Posterior cingulate gyrus (tissue), 11 donors: Measurements from ENCODE around the gene OCRL.
A peak's percentile ranks its signal among the peaks of the same experiment; 100 is the strongest.

Experiments used
- DNase-seq, 10 donors: peaks; one replicate each; pipeline versions ENCODE4 v3.0.0 to v3.0.0-alpha.2; 2020 to 2021; ENCODE audit warnings: mixed read lengths in 3 of 10
- intact Hi-C: fragments of 100-400 bp; cut with DNase I; formaldehyde crosslinking; loops from one replicate; pipeline ENCODE4 v1.15.1; 2023

Gene OCRL

DNA sequence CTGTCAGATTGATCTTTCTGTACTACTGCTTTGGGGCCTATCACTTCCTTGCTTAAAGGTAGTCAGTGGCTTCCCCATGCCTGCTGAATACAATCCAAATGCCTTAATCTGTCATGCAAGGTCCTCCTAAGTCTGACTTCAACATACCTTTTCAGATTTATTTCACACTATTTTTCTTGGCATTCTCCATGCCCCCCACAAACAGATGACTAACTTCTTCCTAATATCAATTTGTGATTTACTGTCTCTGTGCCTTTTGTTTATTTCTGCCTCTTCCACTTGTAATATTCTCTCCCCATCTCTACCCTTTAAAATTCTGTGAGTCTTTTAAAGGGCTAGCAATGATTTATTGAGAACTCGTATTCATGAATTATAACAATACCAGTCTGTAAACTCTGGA is 41.8 kb downstream of the OCRL start:
- no peak for DNase-seq
- intact Hi-C loops = no loop called here

DNA sequence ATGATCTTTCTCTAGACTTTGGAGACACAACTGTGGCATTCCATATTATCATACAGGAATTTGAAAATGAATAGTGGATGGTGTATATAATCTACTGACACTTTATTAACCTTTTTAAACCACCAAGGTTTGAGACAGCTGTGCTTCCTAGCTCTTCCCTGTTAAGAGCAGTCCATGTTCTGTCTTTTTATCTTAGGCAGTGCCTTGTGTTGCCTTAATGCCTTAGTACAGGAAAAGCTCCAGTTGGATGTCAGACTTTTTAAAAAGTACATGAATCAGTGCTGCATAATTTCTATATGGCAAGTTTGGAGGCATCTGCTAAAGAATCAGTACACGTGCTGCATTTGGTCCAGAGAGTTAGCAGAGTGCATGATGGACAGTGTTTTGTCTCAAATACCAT is 45.1 kb downstream of the OCRL start:
- no peak for DNase-seq
- intact Hi-C loops = no loop called here

DNA sequence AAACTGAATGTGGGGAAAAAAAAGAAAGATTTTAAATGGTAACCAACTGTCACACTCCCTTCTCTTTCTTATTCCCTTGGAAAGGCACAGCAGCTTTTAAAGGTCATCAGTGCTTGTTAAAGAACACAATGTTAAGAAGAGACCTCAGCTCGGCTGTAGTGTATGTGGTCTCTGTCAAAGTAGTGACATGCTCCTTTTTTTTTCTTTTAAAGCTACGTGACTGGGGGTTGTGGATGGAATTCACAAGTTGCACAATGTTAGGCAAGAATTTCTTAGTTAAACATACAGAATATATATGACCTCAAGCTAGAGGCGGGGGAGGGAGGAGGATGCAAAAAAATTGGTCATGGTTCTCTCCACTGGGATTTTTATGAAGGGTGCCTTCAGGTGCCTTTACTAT is 45.6 kb downstream of the OCRL start:
- intact Hi-C loops = no loop called here
- DNase-seq = no peak

DNA sequence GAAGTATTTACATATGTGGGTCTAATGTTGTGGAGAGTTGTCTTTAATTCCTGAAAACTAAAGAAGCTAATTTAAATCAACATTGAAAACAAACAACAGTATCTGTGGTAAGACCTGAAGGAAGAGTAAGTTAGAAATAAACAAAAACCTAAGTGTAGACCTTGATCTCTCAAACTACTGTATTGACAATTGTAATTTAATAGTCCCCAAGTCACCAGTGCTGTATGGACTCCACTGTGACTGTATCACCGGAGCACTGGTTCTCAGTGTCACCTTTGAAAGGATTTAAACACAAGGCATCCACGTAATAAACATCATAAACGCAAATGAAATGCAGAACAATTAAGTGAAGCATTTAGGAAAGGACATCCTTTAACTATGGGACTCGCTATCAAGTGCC is 46.4 kb downstream of the OCRL start:
- intact Hi-C loops = no loop called here
- no peak for DNase-seq

DNA sequence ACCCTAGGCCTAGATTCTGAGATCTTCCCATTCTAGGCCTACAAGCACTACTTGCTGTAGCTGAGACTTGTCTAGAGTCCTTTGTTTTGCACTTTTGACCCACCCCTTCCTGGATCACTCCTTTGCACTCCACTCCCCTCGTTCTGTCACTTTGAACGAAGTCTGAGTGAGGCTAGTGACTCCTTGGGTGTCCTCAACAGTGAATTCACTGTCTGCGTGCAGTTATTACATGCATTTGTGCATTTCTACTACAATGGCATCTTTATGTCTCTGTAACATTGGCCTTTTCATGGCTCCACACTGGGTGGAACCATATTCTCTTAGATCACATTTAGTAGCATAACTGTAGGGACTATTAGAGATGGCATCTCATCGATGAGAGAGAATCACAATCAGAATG is 50.5 kb downstream of the OCRL start:
- DNase-seq = no peak
- intact Hi-C loops = no loop called here

DNA sequence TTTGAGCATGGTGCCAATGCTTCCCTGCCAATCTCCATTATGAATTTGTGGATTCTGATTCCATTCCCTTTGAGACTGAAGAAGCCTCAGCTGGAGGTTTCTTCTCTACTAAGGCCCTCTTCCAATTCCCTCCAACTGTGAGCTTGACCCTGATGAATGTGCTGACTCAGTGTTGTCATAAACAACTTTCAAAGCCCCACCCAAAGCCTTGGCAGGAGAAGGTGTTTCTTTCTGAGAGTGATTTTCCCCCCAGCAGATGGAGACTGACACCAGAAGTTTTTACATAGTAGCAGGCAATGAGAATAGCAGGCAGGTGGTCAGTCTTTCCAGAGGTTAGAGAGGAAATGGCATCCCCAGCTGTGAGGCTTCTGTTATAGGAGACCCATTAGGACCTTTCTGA is 53.1 kb downstream of the OCRL start:
- intact Hi-C loops = no loop called here

DNA sequence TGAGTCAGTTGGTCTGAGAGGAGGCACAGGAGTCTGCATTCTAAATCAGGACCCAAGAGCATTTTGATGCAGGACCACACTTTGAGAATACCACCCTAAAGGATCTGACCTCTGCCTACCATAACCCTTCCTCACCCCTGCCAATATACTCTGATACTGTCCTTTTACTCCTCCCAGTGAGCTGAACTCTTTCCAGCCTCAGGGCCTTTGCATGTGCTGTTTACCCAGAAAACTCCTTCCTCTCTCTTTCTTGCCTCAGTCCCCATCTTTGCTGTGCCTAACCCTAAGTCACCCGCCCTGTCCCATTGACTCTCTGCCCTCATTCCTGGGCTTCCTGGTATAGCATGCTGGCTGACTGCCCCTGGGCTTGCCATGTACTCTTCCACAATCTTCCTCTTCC is 54.7 kb downstream of the OCRL start:
- intact Hi-C loops = no loop called here
- no peak for DNase-seq

More for the DNA sequence above, 53.1 kb downstream of the OCRL start:
- DNase-seq = no peak

DNA sequence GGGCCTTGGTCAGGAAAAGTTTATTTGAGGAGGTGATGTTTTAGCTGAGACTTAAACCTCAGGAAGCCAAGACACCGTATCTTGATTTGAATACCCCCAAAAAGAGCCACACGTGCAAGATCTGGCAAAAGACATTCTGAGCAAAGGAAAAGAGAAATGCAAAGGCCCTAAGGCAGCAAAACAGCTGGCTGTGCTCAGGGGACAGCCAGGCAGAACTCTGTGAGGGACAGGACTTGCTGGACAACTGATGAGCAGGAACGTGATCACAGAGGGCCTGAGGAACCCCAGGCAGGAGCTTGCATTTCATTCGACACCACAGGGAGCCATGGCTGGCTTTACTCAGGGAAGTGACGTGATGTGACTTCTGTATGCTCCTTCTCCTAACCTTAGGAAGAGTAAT is 56.0 kb downstream of the OCRL start:
- intact Hi-C loops = no loop called here
- no peak for DNase-seq

DNA sequence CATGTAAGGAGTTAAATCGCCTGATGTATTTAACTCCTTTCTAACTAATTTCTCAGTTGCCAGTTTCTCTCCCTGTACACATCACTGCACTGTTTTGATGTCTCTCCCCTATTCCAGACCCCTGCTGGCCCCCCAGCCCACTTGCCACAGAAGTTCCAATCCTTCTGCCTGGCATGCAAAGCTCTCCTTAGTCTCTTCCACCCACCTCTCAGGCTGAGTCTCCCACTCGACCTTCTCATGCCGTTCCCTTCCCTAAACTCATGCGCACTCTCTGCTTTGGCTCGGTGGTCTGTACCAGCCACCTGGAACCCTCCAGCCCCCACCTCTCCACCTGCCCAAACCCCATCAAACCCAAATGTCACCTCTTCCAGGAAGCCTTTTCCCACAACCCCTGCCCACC is 57.8 kb downstream of the OCRL start:
- DNase-seq = no peak
- intact Hi-C loops = no loop called here

DNA sequence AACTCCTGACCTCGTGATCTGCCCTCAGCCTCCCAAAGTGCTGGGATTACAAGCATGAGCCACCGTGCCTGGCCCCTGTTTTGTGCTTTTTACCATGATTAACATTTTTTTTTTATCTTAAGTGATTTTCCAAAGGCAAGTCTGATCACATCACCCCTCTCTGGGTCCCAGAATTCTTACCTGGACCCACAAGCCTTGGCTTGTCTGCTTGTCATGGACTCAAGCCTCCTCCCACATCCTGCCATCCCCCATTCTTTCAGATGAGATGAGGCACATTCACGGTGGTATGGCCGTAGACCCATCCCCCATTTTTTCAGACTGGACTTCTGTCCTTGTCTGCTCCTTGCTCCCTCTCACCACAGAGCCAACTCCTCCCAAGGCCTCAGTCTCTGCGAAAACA is 59.4 kb downstream of the OCRL start:
- intact Hi-C loops = no loop called here
- DNase-seq = no peak

DNA sequence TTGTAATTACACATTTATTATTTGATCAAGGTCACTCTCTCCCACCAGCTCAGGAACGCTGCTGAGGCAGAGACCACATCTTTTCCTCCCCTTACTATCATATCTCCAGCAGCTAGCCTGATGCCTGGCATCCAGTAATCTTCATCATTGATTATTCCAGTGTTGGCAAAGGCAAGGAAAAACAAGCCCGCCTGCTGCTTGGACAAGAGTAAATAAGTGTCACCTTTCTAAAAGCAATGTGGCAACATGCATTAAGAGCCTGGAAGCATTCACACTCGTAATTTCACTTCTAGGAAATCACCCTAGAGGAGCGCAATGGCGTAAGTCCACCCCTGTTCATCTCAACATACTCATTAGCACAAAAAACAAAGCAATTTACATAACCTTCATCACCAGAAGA is 59.9 kb downstream of the OCRL start:
- intact Hi-C loops = loop anchor here (10.0 kb wide), 4 partner anchors 245 to 1315 kb away; partner anchors contain the start of gene ZDHHC9
- DNase-seq = no peak

DNA sequence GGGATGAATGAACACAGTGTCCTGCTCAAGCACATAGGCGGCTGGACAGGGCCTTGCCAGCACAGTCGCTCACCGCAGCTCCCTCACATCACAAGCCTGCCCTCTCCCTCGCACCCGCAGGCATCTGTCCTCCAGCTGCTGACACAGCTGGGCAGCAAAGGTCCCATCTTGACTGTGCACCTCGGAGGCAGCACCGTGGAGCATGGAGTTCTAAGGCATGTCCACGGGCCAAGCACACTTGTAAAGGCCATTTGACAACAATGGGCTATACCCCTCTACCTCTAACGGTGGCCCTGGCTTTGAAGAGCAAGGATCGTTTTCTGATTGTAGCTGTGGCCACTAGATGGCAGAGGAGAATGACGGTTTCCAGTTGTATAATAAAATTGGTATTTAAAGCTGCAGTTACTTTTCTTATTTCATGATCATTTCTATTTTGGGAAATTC is 60.9 kb downstream of the OCRL start:
- DNase-seq = peak in 9 of 10 donors; percentile 8 to 93 (median 51)
- intact Hi-C loops = loop anchor here (10.0 kb wide), 4 partner anchors 244 to 1314 kb away; partner anchors contain the start of gene ZDHHC9

DNA sequence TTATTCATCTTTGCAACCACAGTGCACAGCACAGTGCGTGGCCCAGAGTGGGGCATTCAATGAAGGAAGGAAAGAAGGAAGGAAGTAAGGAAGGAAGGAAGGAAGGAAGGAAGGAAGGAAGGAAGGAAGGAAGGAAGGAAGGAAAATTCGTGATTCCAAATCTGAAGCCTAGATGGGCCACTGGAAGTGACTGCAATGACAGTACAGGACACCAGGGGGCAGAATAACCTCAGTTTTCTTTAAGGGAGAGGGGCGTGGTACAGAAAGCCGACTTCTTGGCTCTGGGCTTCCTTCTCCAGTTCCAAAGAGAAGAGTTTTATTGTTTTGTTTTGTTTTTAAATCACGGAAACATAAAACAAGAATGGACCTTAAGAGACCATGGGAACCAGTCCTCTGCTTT is 66.9 kb downstream of the OCRL start:
- DNase-seq = peak in 4 of 10 donors; percentile 35 to 74 (median 52)
- intact Hi-C loops = loop anchor here (2.0 to 10.0 kb wide), 5 partner anchors 238 to 1308 kb away; partner anchors contain the start of gene ZDHHC9

DNA sequence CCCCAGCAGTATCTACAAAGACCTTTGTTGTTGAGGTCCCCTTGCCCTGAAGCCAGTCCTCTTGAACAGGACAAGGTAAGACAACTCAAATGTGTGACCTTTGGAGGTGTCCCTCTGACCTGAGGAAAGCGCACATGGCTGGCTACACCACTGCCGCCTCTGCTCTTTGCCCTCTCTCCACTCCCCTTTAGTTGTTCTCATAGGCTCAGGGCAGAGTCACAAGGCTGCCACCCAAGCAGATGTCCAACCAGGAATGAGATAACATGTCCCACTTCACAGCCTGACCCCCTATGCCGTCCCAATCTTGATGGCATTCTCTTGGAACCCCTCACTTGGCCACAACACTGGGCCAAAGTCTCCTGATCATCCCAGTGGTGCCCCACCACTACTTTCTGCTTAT is 68.4 kb downstream of the OCRL start:
- intact Hi-C loops = loop anchor here (10.0 kb wide), 4 partner anchors 236 to 1306 kb away; partner anchors contain the start of gene ZDHHC9
- DNase-seq = no peak

DNA sequence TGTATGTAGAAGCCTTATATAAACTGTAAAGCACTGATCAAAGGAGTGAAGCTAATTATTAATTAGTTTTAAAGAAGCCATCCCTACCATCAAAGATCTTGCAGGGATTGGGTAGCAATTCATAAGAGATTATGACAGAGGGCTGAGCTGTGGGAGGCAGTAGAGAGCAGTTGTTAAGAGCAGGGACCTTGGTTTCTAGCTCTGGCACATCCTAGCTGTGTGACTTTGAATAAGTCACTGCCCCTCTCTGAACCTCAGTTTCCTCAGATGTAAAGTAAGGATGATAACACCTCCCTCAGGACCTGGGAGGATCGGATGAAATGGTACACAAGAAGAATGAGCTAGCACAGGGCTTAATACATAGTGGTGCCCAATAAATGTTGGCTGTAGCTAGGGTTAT is 69.3 kb downstream of the OCRL start:
- intact Hi-C loops = loop anchor here (10.0 kb wide), 4 partner anchors 235 to 1305 kb away; partner anchors contain the start of gene ZDHHC9

DNA sequence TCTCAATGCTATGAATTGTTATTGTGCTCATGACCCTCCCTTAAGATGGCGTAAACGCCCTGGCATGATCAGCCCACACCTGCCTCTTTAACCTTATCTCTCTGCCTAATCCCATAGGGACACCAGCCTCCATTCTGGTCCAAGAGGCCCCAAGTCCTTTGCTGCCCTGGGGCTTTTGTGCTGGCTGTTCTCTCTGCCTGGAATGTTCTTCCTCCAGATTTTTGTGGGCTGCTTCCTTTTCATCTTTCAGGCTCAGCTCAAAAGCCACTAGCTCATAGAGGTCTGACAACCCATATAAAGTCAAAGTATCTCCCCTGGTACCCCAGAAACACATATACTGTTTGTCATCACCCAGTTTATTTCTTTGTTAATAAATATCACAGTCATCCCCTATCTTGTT is 72.3 kb downstream of the OCRL start:
- no peak for DNase-seq
- intact Hi-C loops = no loop called here

More for the DNA sequence above, 69.3 kb downstream of the OCRL start:
- no peak for DNase-seq

DNA sequence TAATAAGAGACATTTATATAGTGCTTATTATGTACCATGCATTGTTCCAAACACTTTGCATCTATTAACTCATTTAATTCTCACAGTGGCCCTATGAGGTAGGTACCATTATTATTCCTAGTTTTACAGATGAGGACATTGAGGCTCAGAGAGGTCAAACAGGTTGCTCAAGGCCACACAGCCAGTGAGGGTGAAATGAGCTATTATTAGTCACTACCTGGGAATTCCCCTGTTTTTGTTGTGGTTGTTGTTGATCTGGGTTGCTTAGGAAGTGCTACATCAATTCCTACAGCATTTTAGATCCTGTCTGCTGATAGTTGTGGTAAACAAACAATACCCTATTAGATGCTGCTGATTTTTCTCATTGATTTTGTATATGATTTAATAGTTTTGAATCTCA is 73.5 kb downstream of the OCRL start:
- no peak for DNase-seq
- intact Hi-C loops = no loop called here

DNA sequence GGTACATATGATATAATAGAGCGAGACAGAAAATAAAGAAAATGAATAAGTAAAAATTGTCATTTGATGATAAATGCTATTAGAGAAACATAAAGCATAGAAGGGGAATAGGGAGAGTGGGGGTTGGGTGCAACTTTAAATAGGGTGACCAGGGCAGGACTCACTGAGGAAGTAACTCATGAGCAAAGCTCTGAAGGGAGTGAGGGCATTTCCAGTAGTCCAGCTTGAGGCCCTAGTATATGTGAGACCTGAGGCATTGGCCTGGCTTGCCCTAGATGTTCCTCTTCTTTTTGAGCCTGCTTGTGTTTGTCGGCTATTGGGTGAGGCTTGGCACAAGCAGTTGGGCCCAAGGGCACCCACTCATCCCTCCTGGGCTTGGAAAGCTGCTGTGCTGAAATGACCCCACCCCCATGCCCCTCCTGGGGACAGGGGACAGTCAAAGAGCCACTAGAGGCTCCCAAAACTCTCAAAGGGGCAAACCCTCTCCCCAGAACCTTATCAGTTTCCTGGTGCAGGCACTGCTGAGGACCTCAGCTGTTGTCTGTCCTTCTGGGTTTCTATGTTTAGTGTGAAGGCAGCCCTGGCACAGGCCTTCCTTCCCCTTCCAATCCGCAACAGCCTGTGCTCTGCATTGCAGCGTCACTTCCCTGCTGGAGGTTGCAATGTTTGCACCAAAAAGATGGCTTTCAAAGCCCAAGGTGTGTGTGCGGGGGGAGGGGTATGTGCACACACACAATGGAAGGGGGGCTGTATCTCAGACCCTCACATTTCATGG is 74.6 kb downstream of the OCRL start:
- intact Hi-C loops = no loop called here
- DNase-seq = no peak

DNA sequence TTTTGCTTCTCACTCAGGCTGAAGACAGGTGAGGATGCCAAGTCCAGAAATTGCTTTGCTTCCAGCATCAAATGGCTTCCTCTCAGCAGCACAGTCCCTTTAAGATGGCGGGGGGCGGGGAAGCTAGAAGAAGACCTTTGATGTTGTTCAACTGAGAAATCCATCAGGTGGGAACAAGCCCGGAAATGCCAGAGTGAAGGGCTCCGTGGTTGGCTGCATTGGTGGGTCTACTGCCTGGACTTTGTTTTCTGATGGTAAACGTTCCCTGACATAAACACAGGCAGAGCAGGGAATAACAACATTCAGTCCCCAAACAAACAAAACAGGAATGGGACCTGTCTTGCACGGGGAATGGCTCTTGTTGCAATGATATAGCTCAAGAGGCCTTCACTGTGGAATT is 77.4 kb downstream of the OCRL start:
- DNase-seq = no peak
- intact Hi-C loops = no loop called here

DNA sequence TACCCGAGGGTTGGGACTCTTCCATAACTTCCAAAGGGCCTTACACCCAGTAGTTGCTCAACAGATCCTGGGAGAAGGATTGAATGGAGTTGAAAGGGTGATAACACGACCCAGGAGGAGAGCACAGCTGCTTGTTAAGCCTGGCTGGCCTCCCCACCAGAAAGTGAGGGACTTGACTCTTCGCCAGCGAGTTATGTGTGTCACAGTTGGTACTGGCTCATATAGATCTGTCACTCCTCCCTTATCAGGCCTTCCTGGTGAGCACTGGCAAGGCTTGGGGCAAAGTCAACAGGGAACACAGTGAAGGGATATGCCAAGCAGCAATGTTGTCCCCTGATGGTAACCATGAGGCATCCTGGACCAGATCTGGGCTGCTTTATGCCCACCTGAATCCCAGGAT is 78.9 kb downstream of the OCRL start:
- intact Hi-C loops = no loop called here

DNA sequence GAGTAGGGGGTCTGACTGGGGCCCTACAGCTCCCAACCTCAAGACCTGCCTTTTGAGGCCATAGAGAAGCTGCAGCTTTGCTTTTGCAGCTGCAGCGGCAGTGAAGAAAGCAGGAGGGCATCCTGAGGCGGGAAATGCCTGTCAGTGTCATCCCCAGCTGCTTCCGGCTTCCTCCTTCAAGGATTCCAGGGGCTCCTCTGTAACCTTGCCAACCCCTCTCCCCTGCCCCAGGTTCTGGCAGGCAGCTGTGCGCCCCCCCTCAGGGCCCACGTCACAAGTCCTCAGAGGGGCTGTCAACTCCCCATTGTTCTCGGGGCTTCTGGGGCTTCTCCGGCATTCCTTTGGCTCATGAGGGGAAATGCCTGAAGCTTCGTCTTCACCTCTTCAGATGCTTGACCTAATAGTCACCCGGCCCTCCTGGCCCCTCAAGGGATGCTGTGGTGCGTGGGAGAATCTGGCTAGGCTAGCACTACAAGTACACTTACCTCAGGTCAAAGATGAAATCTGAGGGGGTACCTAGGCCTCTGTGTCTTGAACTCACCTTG is 82.8 kb downstream of the OCRL start:
- no peak for DNase-seq
- intact Hi-C loops = no loop called here

More for the DNA sequence above, 78.9 kb downstream of the OCRL start:
- no peak for DNase-seq

DNA sequence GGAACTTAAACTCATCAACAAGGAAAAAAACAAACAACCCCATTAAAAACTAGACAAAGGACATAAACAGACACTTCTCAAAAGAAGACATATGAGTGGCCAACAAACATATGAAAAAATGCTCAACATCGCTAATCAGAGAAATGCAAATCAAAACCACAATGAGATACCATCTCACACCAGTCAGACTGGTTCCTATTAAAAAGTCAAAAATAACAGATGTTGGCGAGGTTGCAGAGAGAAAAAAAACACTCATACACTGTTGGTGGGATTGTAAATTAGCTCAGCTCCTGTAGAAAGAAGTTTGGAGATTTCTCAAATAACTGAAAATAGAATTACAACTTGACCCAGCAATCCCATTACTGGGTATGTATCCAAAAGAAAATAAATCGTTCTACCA is 86.0 kb downstream of the OCRL start:
- intact Hi-C loops = no loop called here
- no peak for DNase-seq
